ENCODE data around the gene COL16A1. TPM values are rescaled to one million over a fixed set of nuclear protein-coding genes. Genes with fewer than 3 reads are reported as not detected.

Gene COL16A1
- total RNA-seq, 4 donors from 2014 or later, result 79.7 to 128 (median 94.7) TPM

GRCh38 chr1:31626223-31627207, 77.3 kb downstream of the COL16A1 start:
- no peak for DNase-seq (ENCODE audit: low spot score in 2 of 2)
- TF ChIP-seq POLR2A (IDR thresholded peaks at IDR 0.05) (no peak), CTCF (IDR thresholded peaks at IDR 0.05) (no peak)
- H3K4me3 ChIP-seq (ENCODE audit: low read depth, poor library complexity, severe bottlenecking), result no peak overlapping the region
- WGBS, 2 donors, result 59 to 74% methylated on average over 23 of the region's 23 CpGs
- intact Hi-C loops (cut with DNase I; ENCODE audit: low total_unique reads), result no loop called here

- 89 to 91% methylated on average over 4 of the region's 4 CpGs for WGBS, 2 donors
- H3K4me3 ChIP-seq (ENCODE audit: low read depth, poor library complexity, severe bottlenecking), result no peak overlapping the region
- no peak for TF ChIP-seq POLR2A (IDR thresholded peaks at IDR 0.05)
- TF ChIP-seq CTCF (IDR thresholded peaks at IDR 0.05), result no peak
- intact Hi-C loops (cut with DNase I; ENCODE audit: low total_unique reads), result no loop called here
- peak in 1 of 2 donors; percentile 77 for DNase-seq (ENCODE audit: low spot score in 2 of 2)
Observed at GRCh38 chr1:31625561-31626222, 78.1 kb downstream of the COL16A1 start.

GRCh38 chr1:31624731-31625514, 78.9 kb downstream of the COL16A1 start:
- 90 to 94% methylated on average over 14 to 16 of the region's 16 CpGs for WGBS, 2 donors

DNA sequence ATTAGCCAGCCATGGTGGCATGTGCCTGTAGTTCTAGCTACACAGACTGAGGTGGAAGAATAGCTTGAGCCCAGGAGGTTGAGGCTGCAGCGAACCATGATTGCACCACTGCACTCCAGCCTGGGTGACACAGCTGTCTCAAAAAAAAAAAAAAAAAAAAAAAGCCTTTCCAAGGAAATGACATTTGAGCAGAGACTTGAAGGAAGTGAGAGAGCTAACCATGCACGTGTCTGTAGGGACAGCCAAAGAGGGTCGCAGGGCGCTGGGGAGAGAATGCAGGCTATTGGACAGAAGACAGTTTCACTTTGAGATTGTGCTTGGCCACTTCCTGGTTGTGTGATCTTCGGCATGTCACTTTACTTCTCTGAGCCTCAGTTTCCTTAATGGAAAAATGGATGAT, 79.5 kb downstream of the COL16A1 start:
- 69 to 75% methylated on average over 5 of the region's 5 CpGs for WGBS, 2 donors
- DNase-seq (ENCODE audit: low spot score in 2 of 2), result peak in 1 of 2 donors; percentile 34
- no peak for TF ChIP-seq CTCF (IDR thresholded peaks at IDR 0.05)
- TF ChIP-seq POLR2A (IDR thresholded peaks at IDR 0.05), result no peak
- intact Hi-C loops (cut with DNase I; ENCODE audit: low total_unique reads), result no loop called here
- H3K4me3 ChIP-seq (ENCODE audit: low read depth, poor library complexity, severe bottlenecking), result no peak overlapping the region

More at GRCh38 chr1:31624731-31625514, 78.9 kb downstream of the COL16A1 start:
- H3K4me3 ChIP-seq (ENCODE audit: low read depth, poor library complexity, severe bottlenecking), result no peak overlapping the region
- intact Hi-C loops (cut with DNase I; ENCODE audit: low total_unique reads), result no loop called here
- TF ChIP-seq POLR2A (IDR thresholded peaks at IDR 0.05) (no peak), CTCF (IDR thresholded peaks at IDR 0.05) (no peak)
- DNase-seq (ENCODE audit: low spot score in 2 of 2), result peak in 1 of 2 donors; percentile 76

GRCh38 chr1:31623365-31623764, 80.5 kb downstream of the COL16A1 start:
- TF ChIP-seq CTCF (IDR thresholded peaks at IDR 0.05) (no peak), POLR2A (IDR thresholded peaks at IDR 0.05) (no peak)
- peak in 1 of 2 donors; percentile 76 for DNase-seq (ENCODE audit: low spot score in 2 of 2)
- intact Hi-C loops (cut with DNase I; ENCODE audit: low total_unique reads), result no loop called here
- 94 to 95% methylated on average over 12 of the region's 12 CpGs for WGBS, 2 donors
- no peak overlapping the region for H3K4me3 ChIP-seq (ENCODE audit: low read depth, poor library complexity, severe bottlenecking)

Measured in lower leg skin (tissue), 4 donors.